K562 (cell line): ENCODE data around the gene AGRN. TPM values are rescaled to one million over a fixed set of nuclear protein-coding genes. Genes with fewer than 3 reads are reported as not detected.
"Not testable (repeated sequence)": the region's sequence is repeated elsewhere in the genome, so short reads cannot be mapped to it uniquely, and the experiment has no call there.

Experiments
- ATAC-seq: fragments of 200-7000 bp; cut with Tn5 transposase; 3 replicates; pipeline ENCODE4 v1.9.1; 2020; ENCODE audit warnings: moderate library complexity
- BruUV-seq: library from RNA; stranded (reverse); fragments of 400-500 nt; replicated peaks from 2 replicates; lab custom pipeline; 2021; lab: Mats Ljungman, UMichigan
- CTCF ChIA-PET: fragments of 300-600 bp; formaldehyde crosslinking; extraction: SDS; loops from one replicate; lab custom pipeline; 2021; ENCODE audit warnings: low intra/inter-chr PET ratio; lab: Yijun Ruan, JAX
- POLR2A ChIA-PET: fragments of 300-600, 350-650 bp; sonication (Branson Sonifier 250); formaldehyde crosslinking; extraction: SDS; loops from one replicate; lab custom pipeline; 2021; ENCODE audit warnings: antibody characterized with exemption, inconsistent platforms; lab: Yijun Ruan, JAX
- DNase-seq, 4 experiments: peaks; one replicate each; pipeline versions ENCODE4 v3.0.0 to v3.0.0-alpha.2; 2011 to 2018; ENCODE audit warnings: low spot score in 3 of 4, mixed read lengths in 3 of 4; ENCODE audit errors: extremely low read depth in 1 of 4
- FAIRE-seq: peaks from 2 replicates; lab custom pipeline; 2011; peaks lifted over from hg19 to GRCh38; lab: Jason Lieb, UNC
- H2AFZ ChIP-seq: 2 replicates; pipeline ENCODE4 v1.6.0; 2011; ENCODE audit warnings: low read depth, low read length, control low read depth, inconsistent platforms
- H3K27ac ChIP-seq: fragments of 200-600 bp; 3 replicates; pipeline ENCODE4 v1.8.0; 2011; ENCODE audit warnings: low read depth, mild to moderate bottlenecking, control low read depth, inconsistent platforms, low read length, moderate library complexity, mixed read lengths; ENCODE audit errors: extremely low read depth
- H3K27me3 ChIP-seq, 2 experiments: fragments of 300-600 bp in 1 of 2; 2 replicates in 1 of 2; 3 replicates in 1 of 2; pipeline versions ENCODE4 v1.6.0 to v1.8.0; 2011; ENCODE audit warnings: inconsistent platforms in 2 of 2, low read length in 2 of 2, mild to moderate bottlenecking in 1 of 2, mixed read lengths in 1 of 2, moderate library complexity in 1 of 2; ENCODE audit not compliant: control insufficient read depth in 2 of 2, insufficient read depth in 2 of 2
- H3K36me3 ChIP-seq: fragments of 300-600 bp; 3 replicates; pipeline ENCODE4 v1.8.0; 2011; ENCODE audit warnings: mild to moderate bottlenecking, low read length, inconsistent platforms; ENCODE audit not compliant: control insufficient read depth, insufficient read depth
- H3K4me1 ChIP-seq, 2 experiments: fragments of 200-600 bp in 1 of 2; replicated peaks in 1 of 2; 2 replicates in 1 of 2; 3 replicates in 1 of 2; pipeline versions ENCODE4 v1.5.1 to v1.8.0; 2011; ENCODE audit warnings: inconsistent platforms in 2 of 2, low read length in 2 of 2, mild to moderate bottlenecking in 1 of 2, mixed read lengths in 1 of 2, moderate library complexity in 1 of 2; ENCODE audit not compliant: control insufficient read depth in 2 of 2, insufficient read depth in 2 of 2
- H3K4me2 ChIP-seq: 2 replicates; pipeline ENCODE4 v1.6.1; 2011; ENCODE audit warnings: low read length, control low read depth, inconsistent platforms, mixed read lengths; ENCODE audit not compliant: insufficient read depth
- H3K4me3 ChIP-seq: fragments of 200-600 bp; sonication (generic), shearing (Covaris generic); 2 replicates; pipeline ENCODE4 v1.5.1; 2016; ENCODE audit warnings: control low read depth, inconsistent platforms
- H3K79me2 ChIP-seq: fragments of 200-600 bp; 3 replicates; pipeline ENCODE4 v1.8.0; 2011; ENCODE audit warnings: low read length, inconsistent platforms; ENCODE audit not compliant: control insufficient read depth, insufficient read depth
- H3K9ac ChIP-seq, 2 experiments: 2 replicates each; pipeline versions ENCODE4 v1.6.0 to v1.6.1; 2011; ENCODE audit warnings: low read depth in 2 of 2, low read length in 2 of 2, control low read depth in 1 of 2, inconsistent platforms in 1 of 2, mild to moderate bottlenecking in 1 of 2, mixed read lengths in 1 of 2; ENCODE audit not compliant: insufficient read depth in 1 of 2
- H3K9me1 ChIP-seq: one replicate; pipeline ENCODE4 v1.6.0; 2011; ENCODE audit warnings: inconsistent platforms, mild to moderate bottlenecking, low read length, moderate library complexity; ENCODE audit not compliant: control insufficient read depth, insufficient read depth
- H3K9me3 ChIP-seq: replicated peaks from 2 replicates; pipeline ENCODE4 v1.5.1; 2011; ENCODE audit warnings: low read depth, low read length, inconsistent platforms; ENCODE audit not compliant: control insufficient read depth, insufficient read depth
- H4K20me1 ChIP-seq: replicated peaks from 2 replicates; pipeline ENCODE4 v1.6.1; 2011; ENCODE audit warnings: low read length, inconsistent platforms, mixed read lengths; ENCODE audit not compliant: control insufficient read depth, insufficient read depth
- KDM4B ChIP-seq, 2 experiments: fragments of 450-650 bp in 1 of 2; sonication (generic) in 1 of 2; IDR thresholded peaks; 2 replicates each; pipeline ENCODE4 v1.6.1; 2016 to 2017; ENCODE audit warnings: borderline replicate concordance in 2 of 2, antibody characterized with exemption in 1 of 2, low read depth in 1 of 2, mild to moderate bottlenecking in 1 of 2
- WGBS: fragments of 100-300 bp; shearing (Covaris generic); methylation state at CpG from one replicate; pipeline ENCODE4 v1.1.6; 2016; ENCODE audit warnings: low coverage, mixed read lengths; ENCODE audit not compliant: insufficient coverage; ENCODE audit errors: missing lambda C conversion rate; 5-methylcytosine and 5-hydroxymethylcytosine counted together
- in situ Hi-C: fragments of 300-500 bp; cut with MboI; formaldehyde crosslinking; loops from 4 replicates; pipeline ENCODE4 v1.15.0; 2018; ENCODE audit warnings: inconsistent platforms, mixed read lengths
- intact Hi-C: fragments of 100-400 bp; cut with micrococcal nuclease; formaldehyde crosslinking; loops from 2 replicates; pipeline ENCODE4 v1.14.2; 2022
- polyA plus RNA-seq, 8 experiments: library from polyadenylated mRNA; depleted of rRNA in 4 of 8; stranded (reverse) in 5 of 8; unstranded in 3 of 8; fragments of >200 nt; fragmentation: Nextera tagmentation in 2 of 8; fragmentation: Illumina TruSeq in 1 of 8; extraction: Ambion mirVana in 2 of 8; extraction: Trizol in 1 of 8; gene quantifications; 2 replicates each; pipeline versions ENCODE4 v1.2.1 to v1.2.3, GENCODE V29; 2011 to 2014; ENCODE audit warnings: inconsistent platforms in 1 of 8, missing spikeins in 1 of 8
- total RNA-seq, 7 experiments: library from RNA; depleted of rRNA in 6 of 7; stranded (reverse); fragments of >200 nt in 6 of 7; fragmentation: Illumina TruSeq in 2 of 7; extraction: Trizol in 2 of 7; gene quantifications; 2 replicates each; pipeline versions ENCODE4 v1.2.1 to v1.2.3, GENCODE V29; 2011 to 2021; ENCODE audit warnings: low replicate concordance in 1 of 7
- TF ChIP-seq, protein P1 (sequence below), 3 experiments: fragments of 200-800 bp in 1 of 3; sonication (Bioruptor generic) in 1 of 3; sonication (generic) in 1 of 3; formaldehyde crosslinking in 1 of 3; IDR thresholded peaks; 2 replicates each; pipeline versions ENCODE4 v1.6.1 to v1.8.0; 2016 to 2022; ENCODE audit warnings: mild to moderate bottlenecking in 2 of 3, missing compliant biosample characterization in 2 of 3, missing genetic modification characterization in 2 of 3, missing genetic modification reagents in 1 of 3

The AGRN gene
- total and polyA plus RNA-seq, 9 of the 15 experiments (the other 6 are each of a cell fraction or from before 2014, with no cell fraction given), result 0.04 to 111 (median 18.1) TPM

DNA sequence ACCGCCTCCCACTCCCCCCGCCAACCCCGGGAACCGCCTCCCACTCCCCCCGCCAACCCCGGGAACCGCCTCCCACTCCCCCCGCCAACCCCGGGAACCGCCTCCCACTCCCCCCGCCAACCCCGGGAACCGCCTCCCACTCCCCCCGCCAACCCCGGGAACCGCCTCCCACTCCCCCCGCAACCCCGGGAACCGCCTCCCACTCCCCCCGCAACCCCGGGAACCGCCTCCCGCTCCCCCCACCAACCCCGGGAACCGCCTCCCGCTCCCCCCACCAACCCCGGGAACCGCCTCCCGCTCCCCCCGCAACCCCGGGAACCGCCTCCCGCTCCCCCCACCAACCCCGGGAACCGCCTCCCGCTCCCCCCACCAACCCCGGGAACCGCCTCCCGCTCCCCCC, 43.1 kb upstream of the AGRN start:
- H3K4me3 ChIP-seq, DNase-seq, ATAC-seq, H3K36me3 ChIP-seq, CTCF ChIA-PET, H2AFZ ChIP-seq, H3K9ac ChIP-seq, H3K4me2 ChIP-seq, in situ Hi-C loops, FAIRE-seq, H3K9me3 ChIP-seq, H3K79me2 ChIP-seq, H3K9me1 ChIP-seq, BruUV-seq, H3K27ac ChIP-seq: not testable (repeated sequence)
- WGBS, result 2% methylated on average over 13 of the region's 39 CpGs
- Histone ChIP-seq H3K27me3 (peaks cover 18 to 70% of the 10 kb centered on the region in 2 experiments; a peak in 4 of 5 replicates), H3K4me1 (peaks cover 0 to 81% of the 10 kb centered on the region in 2 experiments; a peak in 3 of 5 replicates), H4K20me1 (peaks cover 13% of the 10 kb centered on the region)
- intact Hi-C loops, result loop anchor here (2.0 kb wide), 1 partner anchor 72 kb away; no protein-coding TSS in a partner anchor
- TF ChIP-seq, protein P1, sequence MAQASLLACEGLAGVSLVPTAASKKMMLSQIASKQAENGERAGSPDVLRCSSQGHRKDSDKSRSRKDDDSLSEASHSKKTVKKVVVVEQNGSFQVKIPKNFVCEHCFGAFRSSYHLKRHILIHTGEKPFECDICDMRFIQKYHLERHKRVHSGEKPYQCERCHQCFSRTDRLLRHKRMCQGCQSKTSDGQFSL (CRISPR knock-in tag; IDR thresholded peaks at IDR 0.05), result not testable (repeated sequence)
- TF ChIP-seq, protein P1 (tag; IDR thresholded peaks at IDR 0.05), result peak in 1 of 2 experiments; percentile 63; a peak in 1 of 4 replicates
- TF ChIP-seq KDM4B (IDR thresholded peaks at IDR 0.05; ENCODE audit: borderline replicate concordance in 2 of 2, low read depth in 1 of 2), result peak in 1 of 2 experiments; percentile 74; a peak in 2 of 4 replicates
- POLR2A ChIA-PET, result interaction anchor here (1.2 to 2.2 kb wide), 2 partner anchors 10 to 86 kb away, joined by 3 to 10 read pairs; partner anchors contain the start of gene PLEKHN1
